Measurements from ENCODE around the gene NCF4. TPM values are rescaled to one million over a fixed set of nuclear protein-coding genes. Genes with fewer than 3 reads are reported as not detected.

The NCF4 gene
- polyA plus RNA-seq, 3 donors, result 206 to 249 (median 209) TPM

DNA sequence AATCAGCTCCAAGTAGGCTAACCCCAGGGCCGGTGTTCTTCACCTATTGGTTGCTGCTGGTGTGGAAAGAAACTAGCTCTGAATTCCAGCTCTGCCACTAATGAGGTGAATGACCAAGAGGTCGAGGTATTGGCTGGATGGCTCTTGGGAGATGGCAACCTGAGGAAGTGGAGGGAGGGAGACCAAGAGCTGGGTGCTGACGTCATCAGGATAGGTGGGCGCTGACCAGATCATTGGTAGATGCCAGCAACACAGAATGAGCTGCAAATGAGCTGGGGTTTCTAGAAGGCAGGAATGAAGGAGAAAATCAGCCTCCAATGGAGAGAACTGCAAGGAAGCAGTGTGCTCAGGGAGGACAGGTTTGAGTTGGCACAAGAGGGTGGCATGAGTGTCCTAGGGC is 37.9 kb downstream of the NCF4 start:
- Histone ChIP-seq H3K9me3 (replicated peaks in 1 of 2; ENCODE audit: control insufficient read depth in 1 of 2, insufficient read depth in 1 of 2, low read length in 2 of 2) (peaks cover 0 to 5% of the 10 kb centered on the region in 2 donors), H2AFZ (ENCODE audit: insufficient read depth, low read depth, low read length, poor library complexity, severe bottlenecking) (no peak overlapping the region), H3K27ac (ENCODE audit: low read depth in 1 of 2, low read length in 2 of 2) (no peak overlapping the region), H3K36me3 (replicated peaks in 1 of 2; ENCODE audit: control insufficient read depth in 1 of 2, insufficient read depth in 2 of 2, low read length in 2 of 2) (no peaks in the 10 kb centered on the region), H3K79me2 (ENCODE audit: insufficient read depth, low read length) (no peaks in the 10 kb centered on the region), H3K9ac (ENCODE audit: insufficient read depth, low read length, poor library complexity, severe bottlenecking) (no peak overlapping the region), H3K27me3 (ENCODE audit: control insufficient read depth in 2 of 2, insufficient read depth in 2 of 2, low read length in 2 of 2) (no peaks in the 10 kb centered on the region), H3K4me3 (replicated peaks in 1 of 3; ENCODE audit: low read depth in 2 of 3, low read length in 3 of 3) (no peak overlapping the region), H4K20me1 (ENCODE audit: insufficient read depth, low read length) (no peaks in the 10 kb centered on the region), H3K4me2 (replicated peaks; ENCODE audit: extremely low read depth, low read length, poor library complexity, severe bottlenecking) (no peak overlapping the region), H3K4me1 (ENCODE audit: control insufficient read depth in 1 of 2, insufficient read depth in 2 of 2, low read length in 2 of 2) (peaks cover 22 to 43% of the 10 kb centered on the region in 2 donors)
- no peak overlapping the region for H3K4me3 Mint-ChIP-seq
- no peak overlapping the region for H3K27ac Mint-ChIP-seq
- H3K27me3 Mint-ChIP-seq (ENCODE audit: low read depth in 3 of 3), result peaks cover 4 to 10% (median 8%) of the 10 kb centered on the region in 3 donors
- WGBS (ENCODE audit: insufficient coverage), result 100% methylated on average over 4 of the region's 4 CpGs
- DNase-seq, result no peak
- peaks cover 49% of the 10 kb centered on the region for H3K4me1 Mint-ChIP-seq
- H3K9me3 Mint-ChIP-seq, result peaks cover 2 to 18% (median 11%) of the 10 kb centered on the region in 7 donors
- H3K36me3 Mint-ChIP-seq, result peaks cover 0 to 6% of the 10 kb centered on the region in 2 donors
- intact Hi-C loops (cut with micrococcal nuclease), result no loop called here
- TF ChIP-seq CTCF (IDR thresholded peaks at IDR 0.05), result no peak

- peaks cover 0 to 5% of the 10 kb centered on the region in 2 donors for H3K9me3 ChIP-seq (replicated peaks in 1 of 2; ENCODE audit: control insufficient read depth in 1 of 2, insufficient read depth in 1 of 2, low read length in 2 of 2)
- H3K4me1 Mint-ChIP-seq, result peaks cover 48% of the 10 kb centered on the region
- no peak overlapping the region for H3K27ac ChIP-seq (ENCODE audit: low read depth in 1 of 2, low read length in 2 of 2)
- no peak overlapping the region for H2AFZ ChIP-seq (ENCODE audit: insufficient read depth, low read depth, low read length, poor library complexity, severe bottlenecking)
- H3K4me1 ChIP-seq (ENCODE audit: control insufficient read depth in 1 of 2, insufficient read depth in 2 of 2, low read length in 2 of 2), result peaks cover 19 to 39% of the 10 kb centered on the region in 2 donors
- H3K4me3 ChIP-seq (replicated peaks in 1 of 3; ENCODE audit: low read depth in 2 of 3, low read length in 3 of 3), result no peak overlapping the region
- no peaks in the 10 kb centered on the region for H3K36me3 ChIP-seq (replicated peaks in 1 of 2; ENCODE audit: control insufficient read depth in 1 of 2, insufficient read depth in 2 of 2, low read length in 2 of 2)
- no peak overlapping the region for H3K9ac ChIP-seq (ENCODE audit: insufficient read depth, low read length, poor library complexity, severe bottlenecking)
- peaks cover 0 to 6% of the 10 kb centered on the region in 2 donors for H3K36me3 Mint-ChIP-seq
- TF ChIP-seq CTCF (IDR thresholded peaks at IDR 0.05), result no peak
- no peaks in the 10 kb centered on the region for H4K20me1 ChIP-seq (ENCODE audit: insufficient read depth, low read length)
- H3K4me2 ChIP-seq (replicated peaks; ENCODE audit: extremely low read depth, low read length, poor library complexity, severe bottlenecking), result no peak overlapping the region
- WGBS (ENCODE audit: insufficient coverage), result 100% methylated on average over 1 of the region's 1 CpG
- DNase-seq, result no peak
- H3K79me2 ChIP-seq (ENCODE audit: insufficient read depth, low read length), result no peaks in the 10 kb centered on the region
- peaks cover 5 to 12% (median 8%) of the 10 kb centered on the region in 3 donors for H3K27me3 Mint-ChIP-seq (ENCODE audit: low read depth in 3 of 3)
- H3K27ac Mint-ChIP-seq, result no peak overlapping the region
- intact Hi-C loops (cut with micrococcal nuclease), result no loop called here
- no peak overlapping the region for H3K4me3 Mint-ChIP-seq
- no peaks in the 10 kb centered on the region for H3K27me3 ChIP-seq (ENCODE audit: control insufficient read depth in 2 of 2, insufficient read depth in 2 of 2, low read length in 2 of 2)
- H3K9me3 Mint-ChIP-seq, result peaks cover 2 to 19% (median 13%) of the 10 kb centered on the region in 7 donors
These were observed 38.7 kb downstream of the NCF4 start for GRCh38 chr22:36899498-36899897.

Measured in CD14-positive monocyte (primary cell).